ENCODE data around the gene B3GLCT.

B3GLCT gene

DNA sequence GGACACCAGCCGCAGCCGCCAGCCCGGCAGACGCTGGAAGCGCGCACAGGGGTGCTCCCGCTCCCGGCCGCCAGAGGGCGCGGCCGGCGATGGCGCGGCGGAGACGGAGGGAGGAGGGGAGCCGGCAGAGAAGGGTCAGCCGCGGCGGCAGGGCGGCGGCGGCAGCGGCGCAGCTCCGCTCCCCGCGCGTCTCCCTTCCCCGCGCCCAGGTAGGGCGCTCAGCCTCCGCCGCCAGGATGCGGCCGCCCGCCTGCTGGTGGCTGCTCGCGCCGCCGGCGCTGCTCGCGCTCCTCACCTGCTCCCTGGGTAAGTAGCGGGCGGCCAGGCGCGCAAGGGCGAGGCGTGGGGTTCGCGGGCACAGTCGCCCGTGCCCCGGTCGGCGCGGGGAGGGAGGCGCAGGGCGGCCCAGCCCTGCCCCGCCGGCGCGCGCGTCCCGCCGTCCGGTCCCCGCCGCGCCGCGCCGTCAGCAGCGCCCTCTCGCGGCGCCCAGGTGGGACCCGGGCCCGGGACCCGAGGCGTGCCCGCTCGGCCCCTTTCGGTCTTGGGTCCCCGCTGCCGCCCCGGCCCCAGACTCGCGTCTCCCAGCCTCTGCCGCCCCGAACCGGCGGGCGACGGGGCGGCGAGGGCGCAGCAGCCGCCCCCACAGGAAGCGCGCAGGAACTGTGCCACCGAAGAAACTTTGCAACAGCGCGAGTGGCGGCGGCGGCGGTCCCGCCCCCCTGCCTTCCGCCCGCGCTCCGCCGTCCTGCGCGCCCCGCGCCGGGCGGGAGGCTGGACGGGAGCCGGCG, at the start of gene B3GLCT:
B3GLCT (plus strand) TSS at position 127 of the 788 bp plus-strand sequence; CDS start at position 237, 110 bp downstream.
- H3K4me3 ChIP-seq (ENCODE audit: low read depth, low read length) = peak within 1 kb of the TSS; percentile 60
- TF ChIP-seq CTCF (IDR thresholded peaks at IDR 0.05; ENCODE audit: low read depth, low read length, missing control alignments) = peak; percentile 87
- DNase-seq (ENCODE audit: low read depth) = peak; percentile 22

GRCh38 chr13:31150315-31150985, 49.3 kb upstream of the B3GLCT start:
- no peak for TF ChIP-seq CTCF (IDR thresholded peaks at IDR 0.05; ENCODE audit: low read depth, low read length, missing control alignments)
- H3K4me3 ChIP-seq (ENCODE audit: low read depth, low read length) = no peak overlapping the region

DNA sequence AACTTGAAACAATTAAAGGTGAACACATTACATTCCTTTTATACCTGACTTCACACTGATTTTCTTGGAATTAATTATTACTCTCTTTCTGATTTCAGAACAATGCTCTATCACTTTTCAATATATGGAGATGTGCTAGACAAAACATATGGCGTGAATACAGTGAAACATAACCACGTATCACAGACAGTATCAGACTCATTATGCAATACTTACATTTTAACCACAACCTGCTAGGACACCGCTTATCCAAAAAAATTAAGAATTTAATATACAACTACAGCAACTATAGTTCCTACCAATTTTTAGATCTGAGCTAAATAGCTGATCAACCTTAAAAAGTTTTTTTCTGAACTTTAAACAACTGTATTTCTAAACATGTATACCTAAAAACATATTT, 47.9 kb upstream of the B3GLCT start:
- no peak overlapping the region for H3K4me3 ChIP-seq (ENCODE audit: low read depth, low read length)
- TF ChIP-seq CTCF (IDR thresholded peaks at IDR 0.05; ENCODE audit: low read depth, low read length, missing control alignments) = no peak

More at GRCh38 chr13:31150315-31150985, 49.3 kb upstream of the B3GLCT start:
- DNase-seq (ENCODE audit: low read depth) = no peak

GRCh38 chr13:31154939-31155338, 44.8 kb upstream of the B3GLCT start:
- no peak for TF ChIP-seq CTCF (IDR thresholded peaks at IDR 0.05; ENCODE audit: low read depth, low read length, missing control alignments)
- no peak overlapping the region for H3K4me3 ChIP-seq (ENCODE audit: low read depth, low read length)
- no peak for DNase-seq (ENCODE audit: low read depth)

More for the DNA sequence above, 47.9 kb upstream of the B3GLCT start:
- no peak for DNase-seq (ENCODE audit: low read depth)

DNA sequence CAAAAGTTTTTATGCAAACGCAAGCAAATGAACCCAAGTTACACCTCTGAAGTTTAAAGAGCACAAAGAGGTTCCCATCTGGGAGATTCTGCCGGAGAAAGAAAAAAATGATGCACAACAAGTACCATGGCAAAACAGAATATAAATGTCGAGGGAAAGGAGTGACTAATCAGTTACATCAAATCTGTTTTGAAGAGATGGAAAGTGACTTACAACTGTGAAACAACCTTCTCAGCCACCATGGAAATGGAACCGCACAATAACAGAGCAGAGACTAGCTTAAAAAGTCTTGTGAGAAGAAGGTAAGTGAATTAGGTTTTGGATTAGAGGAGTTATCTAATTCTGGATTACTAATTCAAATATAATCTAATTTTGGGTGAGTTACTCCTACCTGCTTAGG, 40.5 kb upstream of the B3GLCT start:
- TF ChIP-seq CTCF (IDR thresholded peaks at IDR 0.05; ENCODE audit: low read depth, low read length, missing control alignments) = no peak
- peak overlapping the region; percentile 58 for H3K4me3 ChIP-seq (ENCODE audit: low read depth, low read length)
- no peak for DNase-seq (ENCODE audit: low read depth)

GRCh38 chr13:31160857-31161556, 38.8 kb upstream of the B3GLCT start:
- peak overlapping the region; percentile 58 for H3K4me3 ChIP-seq (ENCODE audit: low read depth, low read length)
- peak; percentile 51 for DNase-seq (ENCODE audit: low read depth)
- no peak for TF ChIP-seq CTCF (IDR thresholded peaks at IDR 0.05; ENCODE audit: low read depth, low read length, missing control alignments)
